Measurements from ENCODE around the gene ATG9A. TPM values are rescaled to one million over a fixed set of nuclear protein-coding genes. Genes with fewer than 3 reads are reported as not detected.

ATG9A gene
- total and polyA plus RNA-seq, 2 experiments from 2014 or later, result 75.1 to 85.0 TPM

DNA sequence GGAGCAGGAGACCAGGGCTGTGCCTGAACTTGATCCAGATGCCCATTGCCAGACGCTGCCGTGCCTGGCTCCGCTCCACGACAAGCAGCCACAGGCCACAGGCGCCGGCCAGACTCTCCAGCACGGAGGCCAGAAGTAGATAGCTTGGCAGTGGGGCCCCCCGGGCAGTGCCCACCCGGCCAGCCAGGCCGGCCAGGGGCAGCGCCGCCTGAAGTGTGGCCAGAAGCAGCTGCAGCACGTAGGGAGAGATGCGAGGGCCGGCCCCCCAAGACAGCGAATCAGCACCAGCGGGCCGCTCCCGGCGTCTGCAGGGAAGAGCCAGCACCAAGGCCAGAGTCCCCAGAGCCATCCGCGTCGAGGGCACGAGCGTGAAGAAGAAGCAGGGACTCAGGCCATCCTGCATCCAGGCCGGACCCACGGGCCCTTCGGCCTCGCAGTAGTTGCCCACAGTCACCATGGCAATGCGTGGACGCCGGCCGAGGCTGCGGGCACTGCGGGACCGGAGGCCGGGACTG is 11.2 kb downstream of the ATG9A start:
- H3K27ac ChIP-seq, result peak overlapping the region; percentile 80
- peaks cover 12% of the 10 kb centered on the region for H3K4me1 ChIP-seq (ENCODE audit: low read depth)
- H3K36me3 ChIP-seq, result peaks cover 33% of the 10 kb centered on the region
- no peaks in the 10 kb centered on the region for H3K9me3 ChIP-seq (ENCODE audit: low read depth)
- DNase-seq (ENCODE audit: low read depth in 1 of 2, low spot score in 1 of 2), result peak; percentile 81 to 90
- TF ChIP-seq CTCF (IDR thresholded peaks at IDR 0.05; ENCODE audit: low read depth, low read length), result no peak
- no peaks in the 10 kb centered on the region for H3K27me3 ChIP-seq
- H3K4me3 ChIP-seq, result peak overlapping the region; percentile 34

DNA sequence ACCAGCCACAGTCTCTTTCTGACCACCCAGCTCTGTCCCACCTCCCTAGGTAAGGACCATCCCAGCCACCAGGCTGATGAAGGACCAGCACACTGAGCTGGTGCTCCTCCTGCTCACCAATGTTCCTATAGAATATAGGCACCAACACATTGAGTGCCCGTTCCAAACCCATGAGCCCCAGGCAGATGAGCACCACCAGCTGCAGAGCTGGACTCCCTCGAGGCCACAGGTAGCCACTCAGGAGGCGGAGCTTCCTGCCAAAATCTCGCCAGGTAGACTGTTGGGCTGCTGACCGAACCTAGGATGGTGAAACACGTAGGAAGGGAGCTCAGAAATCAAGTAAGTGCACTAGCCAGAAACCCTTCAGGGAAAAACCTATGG is 12.9 kb downstream of the ATG9A start:
- H3K9me3 ChIP-seq (ENCODE audit: low read depth), result no peaks in the 10 kb centered on the region
- H3K4me1 ChIP-seq (ENCODE audit: low read depth), result peaks cover 12% of the 10 kb centered on the region
- H3K27me3 ChIP-seq, result no peaks in the 10 kb centered on the region
- no peak overlapping the region for H3K4me3 ChIP-seq
- no peak for DNase-seq (ENCODE audit: low read depth in 1 of 2, low spot score in 1 of 2)
- no peak for TF ChIP-seq CTCF (IDR thresholded peaks at IDR 0.05; ENCODE audit: low read depth, low read length)
- peaks cover 18% of the 10 kb centered on the region for H3K36me3 ChIP-seq
- H3K27ac ChIP-seq, result no peak overlapping the region

DNA sequence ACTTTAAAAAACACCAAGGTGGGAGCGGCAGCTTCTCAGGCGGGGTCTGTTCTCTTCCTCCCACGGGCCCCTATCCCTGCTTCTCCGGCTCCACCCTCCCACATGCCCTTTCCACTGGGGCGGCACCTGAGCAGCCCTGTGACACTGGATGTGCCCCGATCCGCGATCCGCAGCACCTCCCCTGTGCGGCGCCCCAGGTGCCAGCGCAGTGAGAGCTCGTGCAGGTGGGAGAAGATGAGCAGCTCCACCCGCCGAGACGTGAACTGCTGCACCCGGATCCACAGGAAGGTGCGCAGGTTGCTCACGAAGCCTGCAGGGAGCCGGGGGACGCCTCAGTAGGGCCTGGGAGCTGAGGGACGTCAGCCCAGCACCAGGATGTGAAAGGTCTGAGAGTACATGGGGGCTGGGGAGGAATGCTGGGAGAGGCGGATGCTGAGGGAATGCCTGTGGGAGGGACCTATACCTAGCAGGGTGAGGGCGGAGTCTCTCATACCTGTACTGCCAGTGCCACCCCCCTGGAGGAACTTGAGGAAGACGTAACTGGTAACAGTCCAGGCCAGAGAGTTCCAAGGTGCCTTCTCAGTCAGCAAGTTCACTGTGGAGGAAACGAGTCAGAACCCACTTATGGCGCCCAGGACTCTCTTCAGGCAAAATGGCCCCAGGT is 13.4 kb downstream of the ATG9A start:
- Histone ChIP-seq H3K4me1 (ENCODE audit: low read depth) (peaks cover 12% of the 10 kb centered on the region), H3K27ac (no peak overlapping the region), H3K27me3 (no peaks in the 10 kb centered on the region), H3K36me3 (peaks cover 13% of the 10 kb centered on the region), H3K9me3 (ENCODE audit: low read depth) (no peaks in the 10 kb centered on the region), H3K4me3 (no peak overlapping the region)
- TF ChIP-seq CTCF (IDR thresholded peaks at IDR 0.05; ENCODE audit: low read depth, low read length), result no peak
- DNase-seq (ENCODE audit: low read depth in 1 of 2, low spot score in 1 of 2), result no peak

DNA sequence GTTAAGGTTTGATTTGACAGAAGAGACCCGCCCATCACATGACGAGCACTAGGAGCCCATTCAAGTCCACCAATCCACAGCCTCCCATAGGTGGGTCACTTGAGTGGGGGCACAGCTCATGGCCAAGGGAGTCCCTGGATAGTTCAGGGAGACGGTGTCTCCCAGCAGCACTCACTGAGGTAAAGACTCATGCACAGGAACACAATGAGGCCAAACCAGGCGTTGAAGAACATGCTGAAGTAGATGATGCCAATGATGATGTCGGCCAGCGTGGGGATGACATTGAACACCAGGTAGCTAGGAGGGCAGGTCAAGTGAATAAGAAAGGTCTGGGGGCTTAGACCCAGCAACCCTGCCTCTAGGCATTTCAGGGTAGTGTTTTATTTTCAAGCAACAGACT is 14.7 kb downstream of the ATG9A start:
- Histone ChIP-seq H3K27ac (no peak overlapping the region), H3K4me1 (ENCODE audit: low read depth) (peaks cover 12% of the 10 kb centered on the region), H3K4me3 (no peak overlapping the region), H3K27me3 (no peaks in the 10 kb centered on the region), H3K9me3 (ENCODE audit: low read depth) (no peaks in the 10 kb centered on the region), H3K36me3 (peaks cover 3% of the 10 kb centered on the region)
- DNase-seq (ENCODE audit: low read depth in 1 of 2, low spot score in 1 of 2), result no peak
- no peak for TF ChIP-seq CTCF (IDR thresholded peaks at IDR 0.05; ENCODE audit: low read depth, low read length)

GRCh38 chr2:219214141-219214540 is 15.3 kb downstream of the ATG9A start:
- no peak overlapping the region for H3K27ac ChIP-seq
- H3K4me3 ChIP-seq, result no peak overlapping the region
- H3K9me3 ChIP-seq (ENCODE audit: low read depth), result no peaks in the 10 kb centered on the region
- no peak for TF ChIP-seq CTCF (IDR thresholded peaks at IDR 0.05; ENCODE audit: low read depth, low read length)
- H3K27me3 ChIP-seq, result no peaks in the 10 kb centered on the region
- H3K4me1 ChIP-seq (ENCODE audit: low read depth), result peaks cover 9% of the 10 kb centered on the region
- no peaks in the 10 kb centered on the region for H3K36me3 ChIP-seq
- no peak for DNase-seq (ENCODE audit: low read depth in 1 of 2, low spot score in 1 of 2)

Measured in cardiac muscle cell (in vitro differentiated cells and primary cell).